ENCODE results near the gene NBL1.

The NBL1 gene

DNA sequence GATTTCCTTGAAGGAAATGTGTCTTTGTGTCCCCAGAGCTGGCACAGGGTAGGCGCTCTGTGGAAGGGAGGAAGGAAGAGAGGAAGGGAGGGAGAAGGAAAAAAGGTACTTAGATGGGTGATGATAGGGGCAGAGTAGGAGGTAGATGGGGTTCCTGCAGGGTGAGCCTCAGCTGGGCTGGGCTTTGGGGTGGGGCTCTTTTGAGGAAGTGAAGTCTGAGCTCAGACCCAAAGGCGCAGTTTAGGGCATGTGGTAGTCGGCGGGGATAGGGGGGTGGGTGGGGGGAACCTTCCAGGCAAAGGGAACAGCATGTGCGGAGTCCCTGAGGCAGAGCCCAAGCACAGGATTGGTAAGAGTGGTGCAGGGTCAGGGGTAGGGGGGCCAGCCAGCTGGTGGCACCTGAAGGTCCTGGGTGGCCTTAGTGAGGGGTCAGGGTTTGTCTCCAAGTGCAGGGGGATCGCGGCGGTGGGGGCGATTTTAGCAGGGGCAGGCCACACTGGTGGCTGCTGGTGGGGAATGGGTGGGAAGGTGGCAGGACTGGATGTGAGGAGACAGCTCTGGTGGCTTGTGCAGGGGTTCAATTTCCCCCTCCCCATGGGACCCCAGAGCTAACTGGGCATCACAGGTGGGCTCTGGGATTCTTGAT, 12.1 kb downstream of the NBL1 start:
- Mint-ChIP-seq H3K36me3 (ENCODE audit: insufficient read depth) (peaks cover 31% of the 10 kb centered on the region), H3K9me3 (no peaks in the 10 kb centered on the region), H3K27me3 (no peaks in the 10 kb centered on the region), H3K4me1 (ENCODE audit: low read depth in 2 of 2) (peaks cover 7 to 9% of the 10 kb centered on the region in 2 donors), H3K4me3 (no peak overlapping the region), H3K27ac (no peak overlapping the region)
- ATAC-seq (replicated peaks) (no peak), DNase-seq (no peak)

DNA sequence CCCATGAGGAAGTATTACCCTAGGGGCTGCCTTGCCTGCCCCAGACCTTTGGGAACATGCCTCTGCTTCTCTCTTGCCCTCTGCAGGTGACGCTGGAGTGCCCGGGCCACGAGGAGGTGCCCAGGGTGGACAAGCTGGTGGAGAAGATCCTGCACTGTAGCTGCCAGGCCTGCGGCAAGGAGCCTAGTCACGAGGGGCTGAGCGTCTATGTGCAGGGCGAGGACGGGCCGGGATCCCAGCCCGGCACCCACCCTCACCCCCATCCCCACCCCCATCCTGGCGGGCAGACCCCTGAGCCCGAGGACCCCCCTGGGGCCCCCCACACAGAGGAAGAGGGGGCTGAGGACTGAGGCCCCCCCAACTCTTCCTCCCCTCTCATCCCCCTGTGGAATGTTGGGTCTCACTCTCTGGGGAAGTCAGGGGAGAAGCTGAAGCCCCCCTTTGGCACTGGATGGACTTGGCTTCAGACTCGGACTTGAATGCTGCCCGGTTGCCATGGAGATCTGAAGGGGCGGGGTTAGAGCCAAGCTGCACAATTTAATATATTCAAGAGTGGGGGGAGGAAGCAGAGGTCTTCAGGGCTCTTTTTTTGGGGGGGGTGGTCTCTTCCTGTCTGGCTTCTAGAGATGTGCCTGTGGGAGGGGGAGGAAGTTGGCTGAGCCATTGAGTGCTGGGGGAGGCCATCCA, 12.8 kb downstream of the NBL1 start:
- ATAC-seq (replicated peaks): no peak
- no peak overlapping the region for H3K27ac Mint-ChIP-seq

DNA sequence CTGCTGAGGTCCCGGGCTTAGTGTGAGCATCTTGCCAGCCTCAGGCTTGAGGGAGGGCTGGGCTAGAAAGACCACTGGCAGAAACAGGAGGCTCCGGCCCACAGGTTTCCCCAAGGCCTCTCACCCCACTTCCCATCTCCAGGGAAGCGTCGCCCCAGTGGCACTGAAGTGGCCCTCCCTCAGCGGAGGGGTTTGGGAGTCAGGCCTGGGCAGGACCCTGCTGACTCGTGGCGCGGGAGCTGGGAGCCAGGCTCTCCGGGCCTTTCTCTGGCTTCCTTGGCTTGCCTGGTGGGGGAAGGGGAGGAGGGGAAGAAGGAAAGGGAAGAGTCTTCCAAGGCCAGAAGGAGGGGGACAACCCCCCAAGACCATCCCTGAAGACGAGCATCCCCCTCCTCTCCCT, 13.4 kb downstream of the NBL1 start:
- Mint-ChIP-seq H3K4me3 (no peak overlapping the region), H3K36me3 (ENCODE audit: insufficient read depth) (peaks cover 31% of the 10 kb centered on the region), H3K9me3 (no peaks in the 10 kb centered on the region), H3K27me3 (no peaks in the 10 kb centered on the region), H3K27ac (no peak overlapping the region), H3K4me1 (ENCODE audit: low read depth in 2 of 2) (peaks cover 7 to 9% of the 10 kb centered on the region in 2 donors)
- no peak for DNase-seq
- no peak for ATAC-seq (replicated peaks)

More for the DNA sequence above, 12.8 kb downstream of the NBL1 start:
- Mint-ChIP-seq H3K4me3 (no peak overlapping the region), H3K36me3 (ENCODE audit: insufficient read depth) (peaks cover 31% of the 10 kb centered on the region), H3K4me1 (ENCODE audit: low read depth in 2 of 2) (peaks cover 7 to 9% of the 10 kb centered on the region in 2 donors), H3K27me3 (no peaks in the 10 kb centered on the region), H3K9me3 (no peaks in the 10 kb centered on the region)
- no peak for DNase-seq

GRCh38 chr1:19658186-19658585, 14.1 kb downstream of the NBL1 start:
- H3K9me3 Mint-ChIP-seq: no peaks in the 10 kb centered on the region
- peaks cover 30% of the 10 kb centered on the region for H3K36me3 Mint-ChIP-seq (ENCODE audit: insufficient read depth)
- no peak overlapping the region for H3K4me3 Mint-ChIP-seq
- H3K4me1 Mint-ChIP-seq (ENCODE audit: low read depth in 2 of 2): peaks cover 7 to 9% of the 10 kb centered on the region in 2 donors
- DNase-seq (no peak), ATAC-seq (replicated peaks) (no peak)
- peaks cover 0 to 5% of the 10 kb centered on the region in 2 donors for H3K27me3 Mint-ChIP-seq
- peak overlapping the region in 1 of 2 donors; percentile 32 for H3K27ac Mint-ChIP-seq

DNA sequence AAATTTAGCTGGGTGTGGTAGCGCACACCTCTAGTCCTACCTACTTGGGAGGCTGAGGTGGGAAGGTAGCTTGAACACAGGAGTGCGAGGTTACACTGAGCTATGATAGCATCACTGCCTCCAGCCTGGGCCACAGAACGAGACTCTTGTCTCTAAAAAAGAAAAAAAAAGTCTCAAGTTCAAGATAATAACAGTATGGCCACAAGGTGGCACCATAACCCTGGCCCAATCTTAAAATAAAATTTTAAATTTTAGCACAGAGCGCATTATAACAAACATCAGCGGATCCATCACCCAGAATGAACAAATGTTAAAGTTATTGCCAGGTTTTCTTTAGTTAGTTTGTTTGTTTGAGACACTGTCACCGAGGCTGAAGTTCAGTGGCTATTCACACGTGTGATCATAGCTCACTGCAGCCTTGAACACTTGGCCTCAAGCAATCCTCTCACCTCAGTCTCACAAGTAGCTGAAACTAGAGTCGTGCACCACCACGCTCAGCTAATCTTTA, 17.7 kb downstream of the NBL1 start:
- peaks cover 21% of the 10 kb centered on the region for H3K36me3 Mint-ChIP-seq (ENCODE audit: insufficient read depth)
- no peak overlapping the region for H3K4me3 Mint-ChIP-seq
- peaks cover 16 to 19% of the 10 kb centered on the region in 2 donors for H3K4me1 Mint-ChIP-seq (ENCODE audit: low read depth in 2 of 2)
- H3K27me3 Mint-ChIP-seq: peaks cover 6 to 33% of the 10 kb centered on the region in 2 donors
- DNase-seq (peak; percentile 46 to 67 (median 49)), ATAC-seq (replicated peaks) (peak; percentile 40)
- no peaks in the 10 kb centered on the region for H3K9me3 Mint-ChIP-seq
- no peak overlapping the region for H3K27ac Mint-ChIP-seq

DNA sequence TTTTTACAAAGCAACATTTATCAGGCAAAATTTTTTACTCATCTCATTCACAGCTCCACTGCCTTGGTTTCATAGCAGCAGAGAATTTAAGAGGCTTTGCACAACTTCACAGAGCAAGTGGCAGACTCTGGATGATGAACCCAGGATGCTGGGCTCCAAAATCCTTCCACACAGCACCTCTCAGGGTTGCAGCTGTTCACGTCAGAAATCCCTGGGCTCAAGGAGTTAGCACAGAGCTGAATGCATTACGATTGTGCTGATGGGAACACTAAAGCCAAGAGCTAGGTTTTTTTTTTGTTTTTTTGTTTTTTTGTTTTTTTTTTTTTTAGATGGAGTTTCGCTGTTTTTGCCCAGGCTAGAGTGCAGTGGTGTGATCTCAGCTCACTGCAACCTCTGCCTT, 18.2 kb downstream of the NBL1 start:
- no peak overlapping the region for H3K4me3 Mint-ChIP-seq
- ATAC-seq (replicated peaks) (no peak), DNase-seq (no peak)
- peaks cover 6 to 39% of the 10 kb centered on the region in 2 donors for H3K27me3 Mint-ChIP-seq
- H3K9me3 Mint-ChIP-seq: no peaks in the 10 kb centered on the region
- no peak overlapping the region for H3K27ac Mint-ChIP-seq
- peaks cover 21% of the 10 kb centered on the region for H3K36me3 Mint-ChIP-seq (ENCODE audit: insufficient read depth)
- peaks cover 19 to 22% of the 10 kb centered on the region in 2 donors for H3K4me1 Mint-ChIP-seq (ENCODE audit: low read depth in 2 of 2)

GRCh38 chr1:19664453-19665185, 20.5 kb downstream of the NBL1 start, which contains the start of gene HTR6:
HTR6 (plus strand) TSS chr1:19664875; CDS start chr1:19665754, 879 bp downstream.
- DNase-seq (no peak), ATAC-seq (replicated peaks) (peak; percentile 48)
- Mint-ChIP-seq H3K36me3 (ENCODE audit: insufficient read depth) (peaks cover 7% of the 10 kb centered on the region), H3K27me3 (peaks cover 6 to 62% of the 10 kb centered on the region in 2 donors), H3K27ac (peak within 1 kb of the TSS in 1 of 2 donors; percentile 20), H3K9me3 (no peaks in the 10 kb centered on the region), H3K4me1 (ENCODE audit: low read depth in 2 of 2) (peaks cover 17 to 20% of the 10 kb centered on the region in 2 donors), H3K4me3 (peak within 1 kb of the TSS; percentile 76 to 81)

DNA sequence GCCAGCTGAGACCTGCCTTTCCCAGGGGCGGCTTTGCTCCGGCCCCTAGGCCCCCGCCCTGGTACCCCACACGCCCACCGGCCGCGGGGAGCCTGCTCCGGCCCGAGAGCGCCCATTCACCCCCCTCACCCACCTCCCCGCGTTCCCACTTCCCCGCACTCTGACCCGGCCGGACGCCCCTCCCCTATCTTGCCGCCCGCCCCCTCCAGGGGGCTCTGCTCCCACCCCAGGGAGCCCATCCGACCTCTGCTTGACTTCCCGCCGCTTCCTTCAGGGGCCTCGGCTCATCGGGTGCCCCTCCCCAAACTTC, 21.0 kb downstream of the NBL1 start:
- Mint-ChIP-seq H3K9me3 (no peaks in the 10 kb centered on the region), H3K4me3 (peak overlapping the region; percentile 76 to 81), H3K4me1 (ENCODE audit: low read depth in 2 of 2) (peaks cover 12 to 17% of the 10 kb centered on the region in 2 donors), H3K27me3 (peaks cover 6 to 67% of the 10 kb centered on the region in 2 donors), H3K27ac (peak overlapping the region in 1 of 2 donors; percentile 20), H3K36me3 (ENCODE audit: insufficient read depth) (peaks cover 4% of the 10 kb centered on the region)
- peak; percentile 6 for ATAC-seq (replicated peaks)
- DNase-seq: no peak

DNA sequence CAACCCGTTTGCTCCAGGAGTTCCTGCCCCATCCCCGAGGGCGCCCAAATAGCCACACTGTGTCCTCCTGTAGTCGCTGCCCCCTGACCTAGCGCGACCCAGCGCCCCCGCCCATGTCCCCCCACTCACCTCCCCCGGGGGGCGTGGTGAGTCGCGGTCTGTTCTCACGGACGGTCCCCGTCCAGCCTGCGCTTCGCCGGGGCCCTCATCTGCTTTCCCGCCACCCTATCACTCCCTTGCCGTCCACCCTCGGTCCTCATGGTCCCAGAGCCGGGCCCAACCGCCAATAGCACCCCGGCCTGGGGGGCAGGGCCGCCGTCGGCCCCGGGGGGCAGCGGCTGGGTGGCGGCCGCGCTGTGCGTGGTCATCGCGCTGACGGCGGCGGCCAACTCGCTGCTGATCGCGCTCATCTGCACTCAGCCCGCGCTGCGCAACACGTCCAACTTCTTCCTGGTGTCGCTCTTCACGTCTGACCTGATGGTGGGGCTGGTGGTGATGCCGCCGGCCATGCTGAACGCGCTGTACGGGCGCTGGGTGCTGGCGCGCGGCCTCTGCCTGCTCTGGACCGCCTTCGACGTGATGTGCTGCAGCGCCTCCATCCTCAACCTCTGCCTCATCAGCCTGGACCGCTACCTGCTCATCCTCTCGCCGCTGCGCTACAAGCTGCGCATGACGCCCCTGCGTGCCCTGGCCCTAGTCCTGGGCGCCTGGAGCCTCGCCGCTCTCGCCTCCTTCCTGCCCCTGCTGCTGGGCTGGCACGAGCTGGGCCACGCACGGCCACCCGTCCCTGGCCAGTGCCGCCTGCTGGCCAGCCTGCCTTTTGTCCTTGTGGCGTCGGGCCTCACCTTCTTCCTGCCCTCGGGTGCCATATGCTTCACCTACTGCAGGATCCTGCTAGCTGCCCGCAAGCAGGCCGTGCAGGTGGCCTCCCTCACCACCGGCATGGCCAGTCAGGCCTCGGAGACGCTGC, 21.7 kb downstream of the NBL1 start:
- Mint-ChIP-seq H3K36me3 (ENCODE audit: insufficient read depth) (peaks cover 4% of the 10 kb centered on the region), H3K27ac (peak overlapping the region; percentile 3 to 20), H3K27me3 (peaks cover 6 to 71% of the 10 kb centered on the region in 2 donors), H3K9me3 (no peaks in the 10 kb centered on the region), H3K4me1 (ENCODE audit: low read depth in 2 of 2) (peaks cover 12 to 17% of the 10 kb centered on the region in 2 donors), H3K4me3 (peak overlapping the region; percentile 76 to 81)
- no peak for DNase-seq
- peak; percentile 22 for ATAC-seq (replicated peaks)

DNA sequence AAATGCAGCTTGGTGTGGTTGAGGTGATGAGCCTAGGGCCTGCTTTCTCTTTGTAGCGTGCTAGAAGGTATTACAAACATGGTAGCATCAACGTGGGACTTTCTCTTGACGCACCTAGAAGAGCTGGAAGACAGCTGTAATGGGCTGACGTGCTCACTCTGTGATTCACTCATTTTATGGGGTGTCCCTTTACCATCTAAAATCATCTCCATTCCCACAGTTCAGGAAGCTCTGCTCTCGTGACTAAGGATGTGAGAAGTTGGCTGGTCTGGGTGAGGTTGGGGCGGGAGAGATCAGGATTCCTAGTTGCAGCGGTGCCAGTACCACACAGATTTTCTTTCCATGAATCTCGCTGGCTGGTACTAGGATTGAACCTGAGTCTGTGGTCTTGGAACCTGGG, 24.8 kb downstream of the NBL1 start:
- no peak overlapping the region for H3K27ac Mint-ChIP-seq
- no peaks in the 10 kb centered on the region for H3K9me3 Mint-ChIP-seq
- peaks cover 6 to 76% of the 10 kb centered on the region in 2 donors for H3K27me3 Mint-ChIP-seq

GRCh38 chr1:19670787-19671186, 26.7 kb downstream of the NBL1 start:
- H3K27me3 Mint-ChIP-seq: peaks cover 5 to 81% of the 10 kb centered on the region in 2 donors
- DNase-seq (no peak), ATAC-seq (replicated peaks) (no peak)
- H3K36me3 Mint-ChIP-seq (ENCODE audit: insufficient read depth): peaks cover 3% of the 10 kb centered on the region
- H3K4me1 Mint-ChIP-seq (ENCODE audit: low read depth in 2 of 2): peaks cover 5 to 11% of the 10 kb centered on the region in 2 donors
- H3K27ac Mint-ChIP-seq: no peak overlapping the region
- H3K9me3 Mint-ChIP-seq: no peaks in the 10 kb centered on the region
- H3K4me3 Mint-ChIP-seq: no peak overlapping the region

More for the DNA sequence above, 24.8 kb downstream of the NBL1 start:
- H3K4me1 Mint-ChIP-seq (ENCODE audit: low read depth in 2 of 2): peaks cover 11 to 17% of the 10 kb centered on the region in 2 donors
- no peak overlapping the region for H3K4me3 Mint-ChIP-seq
- ATAC-seq (replicated peaks) (no peak), DNase-seq (no peak)
- H3K36me3 Mint-ChIP-seq (ENCODE audit: insufficient read depth): peaks cover 7% of the 10 kb centered on the region

- H3K4me1 Mint-ChIP-seq (ENCODE audit: low read depth in 2 of 2): peaks cover 0 to 7% of the 10 kb centered on the region in 2 donors
- H3K9me3 Mint-ChIP-seq: no peaks in the 10 kb centered on the region
- H3K27ac Mint-ChIP-seq: no peak overlapping the region
- peaks cover 3% of the 10 kb centered on the region for H3K36me3 Mint-ChIP-seq (ENCODE audit: insufficient read depth)
- DNase-seq (no peak), ATAC-seq (replicated peaks) (no peak)
- no peak overlapping the region for H3K4me3 Mint-ChIP-seq
- peaks cover 0 to 77% of the 10 kb centered on the region in 2 donors for H3K27me3 Mint-ChIP-seq
Measured at GRCh38 chr1:19672237-19672636, 28.1 kb downstream of the NBL1 start.
